SW 1271 (cell line): Measurements from ENCODE around the gene RIPK1.
"Not testable (repeated sequence)": the region's sequence is repeated elsewhere in the genome, so short reads cannot be mapped to it uniquely, and the experiment has no call there.

ENCODE experiments used
- DNase-seq, 2 experiments: peaks; one replicate each; lab custom pipeline; 2025; lab: John Stamatoyannopoulos, UW

RIPK1 gene

DNA sequence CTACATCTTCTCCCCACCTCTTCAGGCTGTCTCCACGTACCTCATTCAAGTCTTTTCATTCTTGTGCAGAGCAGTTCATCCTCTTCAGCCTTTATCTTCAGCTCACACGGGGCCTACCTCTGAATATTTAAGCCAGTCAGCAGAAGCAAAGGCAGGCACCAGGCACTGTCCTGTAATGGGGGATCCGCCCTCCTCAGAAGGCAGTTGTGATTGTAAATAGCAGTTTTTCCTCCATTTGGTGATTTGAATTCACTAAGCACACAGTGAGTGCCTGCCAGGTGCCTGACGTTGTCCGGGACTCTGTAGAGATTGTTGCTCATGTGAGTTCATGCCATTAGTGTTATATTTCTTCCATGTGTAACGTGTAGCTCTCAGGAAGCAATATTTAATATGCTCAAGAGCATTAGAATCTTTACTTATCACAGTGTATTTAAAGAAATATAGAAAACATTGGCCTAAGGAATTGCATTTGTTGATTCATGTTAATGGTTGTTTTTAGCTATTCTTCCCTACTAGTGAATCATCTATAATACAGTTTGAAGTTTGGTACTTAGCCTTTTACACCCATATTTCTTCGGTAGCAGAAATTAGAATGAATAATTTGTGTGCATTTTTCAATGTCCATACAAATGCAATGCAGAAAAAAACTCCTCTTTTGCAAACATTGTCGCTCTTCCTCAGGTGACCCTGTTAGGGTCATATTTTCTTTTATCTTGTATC, 68.2 kb downstream of the RIPK1 start:
- no peak for DNase-seq

DNA sequence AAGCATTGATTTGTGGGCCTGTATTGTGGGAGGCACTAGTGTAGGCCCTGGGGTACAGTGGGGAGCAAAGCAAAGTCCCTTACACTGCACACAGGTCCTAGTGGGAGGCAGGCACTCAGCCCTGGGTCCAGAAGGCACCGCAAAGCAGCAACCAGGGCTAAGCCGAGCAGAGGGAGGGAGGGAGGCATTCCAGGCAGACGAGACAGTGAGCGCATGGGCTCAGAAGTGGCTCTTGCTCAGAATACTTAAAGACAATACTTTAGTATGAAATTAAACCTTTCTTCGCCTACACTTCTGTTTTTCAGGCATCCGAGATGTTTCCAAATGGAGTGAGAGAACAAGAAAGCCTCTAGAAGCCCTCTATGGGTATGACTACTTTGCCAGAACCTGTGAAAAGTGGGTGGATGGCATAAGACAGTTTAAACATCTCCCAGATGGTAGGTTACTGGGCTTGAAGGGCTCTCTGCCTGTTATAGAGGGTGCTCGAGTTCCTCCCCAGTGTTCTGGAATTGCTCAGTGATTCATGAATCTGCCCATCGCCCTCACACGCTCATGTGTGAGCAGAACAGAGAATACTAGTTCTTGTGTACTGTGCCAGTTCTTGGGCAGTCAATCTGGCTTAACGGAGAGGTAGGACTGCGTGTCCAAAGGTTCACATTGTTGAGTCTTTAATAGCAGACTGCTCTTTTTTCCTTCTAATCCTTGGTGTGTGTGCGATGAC, 68.9 kb downstream of the RIPK1 start:
- no peak for DNase-seq

DNA sequence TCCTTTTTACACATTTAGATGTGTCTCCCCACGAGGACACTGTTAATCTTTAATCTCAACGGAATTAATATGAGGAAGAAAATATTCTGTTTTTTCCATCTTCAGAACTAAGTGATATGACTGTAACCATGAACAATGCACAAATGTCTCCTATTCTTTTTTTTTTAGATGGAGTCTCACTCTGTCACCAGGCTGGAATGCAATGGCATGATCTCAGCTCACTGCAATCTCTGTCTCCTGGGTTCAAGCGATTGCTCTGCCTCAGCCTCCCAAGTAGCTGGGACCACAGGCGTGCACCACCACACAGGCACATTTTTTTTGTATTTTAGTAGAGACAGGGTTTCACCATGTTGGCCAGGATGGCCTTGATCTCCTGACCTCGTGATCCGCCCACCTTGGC, 69.6 kb downstream of the RIPK1 start:
- DNase-seq, result not testable (repeated sequence)

DNA sequence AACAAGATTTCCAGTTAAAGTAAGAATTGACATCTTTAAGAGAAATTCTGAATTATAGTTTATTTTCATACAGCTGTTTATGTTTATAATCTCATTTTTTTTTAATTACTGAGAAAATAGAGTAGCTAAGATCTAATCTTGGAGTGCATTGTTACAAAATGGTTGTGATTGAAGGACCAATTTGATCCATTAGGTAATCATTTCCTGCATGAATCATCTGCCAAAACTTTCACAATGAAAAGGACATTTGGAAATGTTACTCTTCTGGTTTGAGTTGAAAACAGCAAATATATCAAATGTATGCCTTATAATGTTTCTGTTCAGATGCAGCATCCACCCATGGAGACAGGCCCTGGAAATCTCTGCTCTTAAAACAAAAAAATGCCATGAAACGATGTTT, 70.0 kb downstream of the RIPK1 start:
- DNase-seq, result no peak

DNA sequence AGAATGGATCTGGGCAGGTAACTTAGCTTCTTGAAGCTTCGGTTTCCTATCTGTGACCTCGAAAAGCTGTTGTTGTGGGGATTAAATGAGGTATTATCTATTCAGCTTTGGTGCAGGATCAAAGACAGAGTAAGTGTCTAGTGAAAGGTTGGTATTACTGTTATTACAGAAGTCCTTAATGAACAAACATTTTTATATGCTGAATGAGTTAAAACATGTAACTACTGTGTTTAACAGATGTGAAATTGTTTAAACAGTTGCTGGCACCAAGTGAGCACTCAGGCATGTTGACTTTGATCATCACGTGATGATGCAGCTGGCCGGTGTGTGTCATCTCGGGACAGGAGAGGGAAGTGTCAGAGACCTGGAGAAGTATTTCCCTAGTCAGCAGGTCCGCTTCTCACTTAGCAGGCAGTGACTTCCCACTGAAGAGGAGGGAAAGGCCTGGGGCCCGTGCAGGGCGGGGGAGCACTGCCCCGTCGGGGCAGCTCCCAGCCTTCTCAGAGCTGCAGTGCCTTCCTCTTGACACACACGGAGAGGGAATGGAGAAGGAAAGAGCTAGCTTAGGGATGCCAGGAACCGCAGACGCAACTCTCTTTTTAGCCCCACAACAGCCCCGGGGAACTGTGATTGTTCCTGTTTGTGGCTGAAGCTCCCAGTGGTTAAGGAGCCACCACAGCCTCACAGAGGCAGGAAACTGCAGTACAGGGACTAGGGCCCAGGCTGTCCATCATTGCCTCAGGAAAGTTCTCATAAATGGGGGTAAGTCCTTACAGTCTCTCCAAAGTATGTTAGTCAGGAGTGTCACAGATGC, 71.0 kb downstream of the RIPK1 start:
- DNase-seq, result no peak

DNA sequence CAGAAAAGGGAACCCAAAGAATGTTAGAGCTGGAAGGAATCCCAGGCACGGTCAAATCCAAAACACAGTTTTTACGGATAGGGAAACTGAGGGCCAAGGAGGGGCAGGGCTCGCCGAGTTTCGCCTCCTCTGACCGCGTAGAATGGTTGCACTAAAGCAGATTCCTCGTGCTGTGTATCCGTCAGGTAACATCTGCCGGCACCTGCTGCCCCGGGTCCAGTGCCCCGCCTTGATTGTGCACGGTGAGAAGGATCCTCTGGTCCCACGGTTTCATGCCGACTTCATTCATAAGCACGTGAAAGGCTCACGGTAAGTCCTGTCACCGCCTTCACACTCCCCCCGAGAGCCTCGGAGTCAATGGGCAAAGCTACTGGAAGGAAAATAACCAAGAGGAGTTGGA, 71.9 kb downstream of the RIPK1 start:
- no peak for DNase-seq

DNA sequence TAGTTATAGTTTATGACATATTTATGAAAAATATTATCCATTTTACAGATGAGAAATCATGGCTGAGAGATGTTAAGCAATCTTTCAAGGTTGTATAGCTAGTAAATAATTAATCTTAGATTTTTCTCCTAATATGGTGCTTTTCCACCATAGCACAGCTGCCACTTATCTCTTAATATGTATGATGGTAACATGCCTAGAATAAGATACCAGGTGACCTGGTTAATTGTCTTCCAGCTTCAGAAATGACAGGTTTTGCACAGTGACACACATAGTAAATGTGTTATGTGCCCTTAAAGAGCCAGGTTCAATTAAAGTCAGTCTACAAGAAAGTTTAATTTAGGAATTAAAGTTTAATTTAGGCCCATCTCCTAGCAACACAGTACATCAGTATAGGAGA, 74.2 kb downstream of the RIPK1 start:
- DNase-seq, result no peak

DNA sequence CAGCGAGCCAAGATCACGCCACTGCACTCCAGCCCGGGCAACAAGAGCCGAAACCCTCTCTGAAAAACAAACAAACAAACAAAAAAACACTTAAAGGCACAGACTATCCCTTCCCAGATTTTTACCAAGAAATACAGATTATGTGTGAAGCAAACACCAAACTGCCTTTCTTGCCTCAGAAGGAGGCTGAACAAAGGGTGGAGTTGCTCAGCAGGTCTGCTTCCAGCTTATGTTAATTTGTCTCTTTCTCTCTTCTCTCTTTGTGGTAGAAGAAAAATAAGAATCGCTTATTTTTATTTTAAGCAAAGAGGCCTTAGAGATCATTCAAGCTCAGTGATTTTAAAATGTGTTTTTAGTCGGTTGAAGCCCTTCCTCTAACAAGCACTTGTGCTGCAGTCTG, 74.9 kb downstream of the RIPK1 start:
- no peak for DNase-seq

DNA sequence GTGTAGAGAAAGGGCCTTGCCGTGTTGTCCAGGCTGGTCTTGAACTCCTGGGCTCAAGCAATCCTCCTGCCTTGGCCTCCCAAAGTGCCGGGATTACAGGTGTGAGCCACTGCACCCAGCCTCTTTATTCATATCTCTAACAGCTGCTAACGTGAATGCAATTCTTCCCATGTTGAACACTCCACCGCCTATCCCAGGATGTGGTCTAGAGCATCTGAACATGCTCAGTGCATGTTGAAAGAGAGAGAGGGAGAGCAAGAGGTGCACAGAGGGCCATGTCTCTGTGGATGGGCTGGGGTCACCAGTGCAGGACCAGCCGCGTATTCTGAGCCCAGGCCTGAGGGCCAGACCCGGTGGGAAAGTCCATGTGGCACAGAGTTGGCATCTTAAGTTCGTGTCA, 76.3 kb downstream of the RIPK1 start:
- DNase-seq, result no peak

DNA sequence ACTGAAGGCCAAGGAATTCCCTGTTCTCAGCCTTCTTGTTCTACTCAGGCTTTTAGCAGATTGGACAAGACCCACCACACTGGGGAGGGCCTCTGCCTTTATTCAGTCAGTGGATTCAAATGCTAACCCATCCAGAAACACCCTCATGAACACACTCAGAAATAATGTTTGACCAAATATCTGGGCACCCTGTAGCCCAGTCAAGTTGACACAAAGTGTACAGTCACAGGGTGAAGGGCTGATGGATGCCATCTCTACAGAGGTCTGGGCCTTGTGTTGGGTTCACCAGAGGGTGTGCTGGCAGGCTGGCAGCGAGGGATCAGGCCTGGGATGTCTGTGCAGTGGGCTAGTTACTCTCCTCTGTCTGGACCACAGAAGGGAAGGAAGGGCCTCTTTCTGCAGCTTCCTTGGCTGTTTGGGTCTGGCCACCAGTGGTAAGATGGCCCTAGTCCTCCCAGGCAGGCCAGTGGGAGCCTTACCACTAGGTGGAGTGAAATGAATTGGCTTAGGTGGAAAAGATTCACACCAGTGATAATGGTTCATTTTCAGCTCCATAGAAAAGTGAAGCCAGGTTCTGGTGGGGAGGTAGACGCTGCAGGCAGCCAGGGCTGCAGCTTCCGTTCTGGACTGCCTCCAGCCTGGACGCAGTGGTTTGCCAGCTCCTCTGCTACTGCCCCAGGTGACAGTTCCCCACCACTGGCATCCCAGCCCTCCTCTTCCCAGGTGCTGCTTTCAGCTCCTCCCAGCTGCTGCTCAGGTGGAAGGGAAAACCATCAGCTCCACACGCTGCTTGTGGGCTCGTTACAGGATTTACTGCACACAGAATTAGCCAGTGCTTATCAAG, 79.8 kb downstream of the RIPK1 start:
- DNase-seq, result no peak

DNA sequence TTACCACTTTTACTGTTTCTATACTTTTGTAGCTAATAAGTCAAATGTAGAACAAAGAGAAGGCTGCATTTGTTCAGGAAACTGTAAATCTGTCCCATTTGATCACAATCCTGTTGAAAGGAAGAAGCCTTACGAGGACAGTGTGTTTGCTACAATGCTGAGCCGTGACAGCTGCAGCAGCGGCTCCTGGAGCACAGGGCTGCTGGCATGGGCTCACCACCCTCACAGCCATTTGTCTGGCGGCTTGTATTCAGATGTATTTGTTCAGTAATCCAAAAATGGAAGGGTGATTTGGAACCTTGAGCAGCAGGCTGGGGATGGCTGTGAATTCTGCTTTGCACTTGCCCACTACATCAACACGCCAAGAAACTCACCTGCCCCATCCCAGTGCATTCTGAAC, 83.4 kb downstream of the RIPK1 start:
- no peak for DNase-seq

DNA sequence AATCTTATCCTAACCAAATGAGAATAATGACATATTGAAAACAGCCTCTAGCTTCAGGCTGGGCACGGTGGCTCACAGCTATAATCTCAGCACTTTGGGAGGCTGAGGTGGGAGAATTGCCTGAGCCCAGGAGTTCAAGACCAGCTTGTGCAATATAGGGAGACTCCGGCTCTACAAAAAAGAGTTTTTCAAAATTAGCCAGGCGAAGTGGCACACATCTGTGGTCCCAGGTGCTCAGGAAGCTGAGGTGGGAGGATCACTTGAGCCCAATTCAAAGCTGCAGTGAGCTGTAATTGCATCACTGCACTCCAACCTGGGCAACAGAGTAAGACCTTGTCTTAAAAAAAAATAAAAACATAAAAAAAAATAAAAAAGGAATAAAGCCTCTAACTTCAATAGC, 84.4 kb downstream of the RIPK1 start:
- DNase-seq, result no peak

DNA sequence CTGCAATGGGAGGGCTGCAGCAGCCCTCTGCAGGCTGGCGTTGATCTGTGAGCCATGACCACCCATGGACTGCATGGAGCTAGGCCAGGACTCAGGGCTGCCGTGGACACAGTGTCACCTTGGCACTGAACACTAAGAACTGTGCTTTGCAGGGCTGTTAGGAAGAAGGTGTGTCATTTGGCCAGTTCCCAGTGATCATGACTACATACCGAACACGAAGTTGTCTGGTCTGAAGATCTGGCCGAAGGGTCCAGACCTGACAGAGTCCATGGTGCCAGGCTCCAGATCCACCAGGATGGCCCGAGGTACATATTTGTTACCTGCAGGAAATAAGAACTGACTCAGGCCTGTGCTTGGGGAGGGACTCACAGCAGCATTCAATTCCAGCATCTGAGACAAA, 87.1 kb downstream of the RIPK1 start:
- DNase-seq, result not testable (repeated sequence)

DNA sequence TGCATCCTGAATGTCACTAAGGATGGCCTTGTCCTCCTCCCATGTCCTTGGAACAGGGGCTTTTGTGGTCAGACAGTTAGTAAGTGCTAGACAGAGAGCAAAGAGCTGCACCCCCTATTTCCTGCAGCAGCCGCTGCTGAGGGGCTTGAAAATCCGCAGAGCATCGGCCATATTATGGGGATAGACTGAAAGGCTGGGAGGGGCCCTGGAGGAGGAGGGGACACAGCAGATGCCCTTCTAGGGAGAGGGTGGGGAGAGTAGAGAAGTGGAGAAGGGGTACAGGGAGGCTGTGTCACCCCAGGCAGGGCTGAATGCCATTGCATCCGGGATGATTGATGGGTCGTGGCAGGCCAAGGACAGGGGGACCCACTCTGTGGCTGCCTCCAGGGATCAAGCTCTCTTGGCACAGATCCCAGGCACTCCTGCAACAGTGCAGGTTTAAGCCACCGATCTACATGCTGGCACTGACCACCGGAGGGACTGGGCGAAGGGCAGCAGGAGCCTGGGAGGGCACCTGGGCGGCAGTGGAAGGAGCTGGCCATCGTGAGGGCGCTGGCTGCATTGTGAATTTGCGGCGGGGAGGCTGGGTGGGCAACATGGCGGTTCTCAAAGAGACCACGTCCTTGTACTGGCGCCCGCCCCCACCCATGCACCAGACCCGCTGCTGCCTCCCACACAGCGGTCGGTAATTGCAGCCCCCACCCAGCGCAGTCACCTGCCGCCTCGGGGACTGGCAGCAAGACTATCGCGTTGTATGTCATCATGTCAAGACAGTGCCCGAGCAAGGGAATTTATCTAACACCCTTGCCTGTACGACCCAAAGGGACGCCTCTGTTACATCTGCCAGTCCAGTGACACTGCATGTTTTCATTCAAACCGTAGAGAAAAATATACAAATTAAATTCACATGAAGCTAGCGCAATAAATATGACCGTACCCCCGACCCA, 88.2 kb downstream of the RIPK1 start:
- not testable (repeated sequence) for DNase-seq

DNA sequence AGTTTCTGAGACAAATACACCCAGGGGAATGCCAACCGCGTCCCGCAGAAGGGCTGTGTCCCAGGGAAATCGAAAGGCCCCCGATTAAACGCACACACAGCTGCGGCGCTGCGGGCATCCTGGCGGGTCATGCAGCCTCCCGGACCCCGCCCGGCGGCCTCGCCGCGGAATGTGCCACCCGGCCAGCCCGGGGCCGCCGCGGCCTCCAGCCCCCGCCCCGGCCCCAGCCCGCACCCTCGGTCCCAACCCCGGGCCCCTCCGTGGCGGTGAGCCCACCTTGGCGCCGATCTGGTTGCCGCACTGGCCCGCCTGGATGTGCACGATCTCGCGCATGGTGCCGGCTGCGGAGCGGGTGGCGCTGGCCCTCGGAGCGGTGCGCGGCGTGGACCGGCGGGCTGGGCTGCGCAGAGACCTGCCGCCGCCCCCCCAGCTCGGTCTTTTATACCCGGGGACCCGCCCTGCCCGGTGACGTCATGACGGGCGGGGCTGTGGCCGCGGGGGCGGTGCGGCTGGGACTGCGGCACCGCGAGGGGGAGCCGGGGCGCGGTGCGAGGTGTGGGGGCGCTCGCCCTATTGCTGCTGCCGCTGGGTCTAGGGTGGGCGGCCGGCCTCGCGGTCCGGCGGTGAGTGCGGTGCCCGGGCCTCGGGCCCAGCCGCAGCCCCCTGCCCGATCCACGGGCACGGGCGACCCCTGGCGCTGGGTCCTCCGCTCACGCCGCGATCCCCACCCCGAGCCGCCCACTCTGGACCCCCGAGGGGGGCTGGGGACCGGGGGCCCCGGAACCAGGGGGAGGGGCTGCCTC, 89.0 kb downstream of the RIPK1 start, which contains the start of gene TUBB2A:
TSS of gene TUBB2A (minus strand) at position 414 of the 803 bp plus-strand sequence. CDS start at position 333, 81 bp downstream.
- DNase-seq, result peak; percentile 35 to 65

DNA sequence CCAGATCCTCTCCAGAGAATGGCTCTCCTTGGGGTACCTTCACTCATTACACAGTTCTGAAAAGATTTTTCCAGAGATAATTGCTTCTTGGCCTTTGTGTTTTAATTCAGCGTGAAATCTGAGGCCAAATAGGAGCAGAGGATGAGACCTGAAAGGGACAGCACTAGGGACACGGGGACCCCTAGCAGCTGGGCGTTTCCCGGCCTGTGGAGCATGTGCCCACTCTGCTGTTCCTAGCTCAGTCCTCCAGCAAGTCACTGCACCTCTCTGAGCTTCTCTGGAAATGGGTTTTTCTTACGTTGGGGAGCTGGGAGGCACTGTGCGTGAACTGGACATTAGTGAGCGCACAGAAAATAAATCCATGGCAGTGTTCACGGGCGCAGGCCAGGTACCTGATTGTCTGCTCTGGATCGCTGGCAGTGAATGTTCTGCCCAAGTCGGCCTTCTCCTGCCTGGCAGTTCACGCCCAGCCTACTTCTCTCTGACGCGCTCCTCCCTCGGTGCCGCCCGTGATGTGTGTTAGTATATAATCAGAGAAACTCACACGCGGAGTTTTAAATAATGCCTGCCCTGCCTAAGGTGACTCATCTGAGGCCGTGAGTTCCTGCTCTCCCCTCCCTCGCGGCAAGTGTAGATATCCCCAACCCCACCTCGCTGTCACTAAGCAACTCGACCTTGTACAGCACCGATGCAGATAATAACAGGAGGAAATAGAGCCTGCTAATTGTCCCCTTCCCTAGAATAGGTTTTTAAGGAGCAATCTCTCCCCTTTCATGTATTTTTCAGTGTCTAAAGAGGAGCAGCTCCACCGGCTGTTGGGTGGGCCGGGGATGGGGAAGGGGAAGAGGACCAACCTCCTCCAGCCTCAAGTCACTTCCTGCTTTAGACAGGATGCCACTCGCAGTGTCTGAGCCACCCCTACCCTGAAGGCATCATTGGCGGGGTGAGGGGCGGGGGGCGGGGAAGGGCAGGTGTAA, 91.8 kb downstream of the RIPK1 start:
- DNase-seq, result no peak

DNA sequence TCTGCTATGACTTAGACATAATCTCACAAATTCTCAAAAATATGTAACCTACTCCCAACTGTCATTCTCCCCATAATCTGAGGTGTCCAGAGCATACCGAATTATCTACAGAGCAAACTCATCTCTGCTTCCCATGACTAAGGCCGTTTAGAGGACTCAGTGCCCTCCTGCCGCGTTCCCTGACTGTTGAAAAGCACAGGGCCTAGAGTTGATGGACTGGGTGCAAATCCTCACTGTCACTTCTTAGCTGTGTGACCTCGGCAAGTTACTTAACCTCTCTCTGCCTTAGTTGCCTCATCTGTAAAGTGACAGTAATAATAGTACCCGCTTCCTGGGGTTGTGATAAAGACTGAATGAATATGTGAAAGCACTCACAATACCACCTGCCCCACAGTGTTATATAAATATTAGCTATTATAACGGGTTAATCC, 93.8 kb downstream of the RIPK1 start:
- DNase-seq, result no peak

DNA sequence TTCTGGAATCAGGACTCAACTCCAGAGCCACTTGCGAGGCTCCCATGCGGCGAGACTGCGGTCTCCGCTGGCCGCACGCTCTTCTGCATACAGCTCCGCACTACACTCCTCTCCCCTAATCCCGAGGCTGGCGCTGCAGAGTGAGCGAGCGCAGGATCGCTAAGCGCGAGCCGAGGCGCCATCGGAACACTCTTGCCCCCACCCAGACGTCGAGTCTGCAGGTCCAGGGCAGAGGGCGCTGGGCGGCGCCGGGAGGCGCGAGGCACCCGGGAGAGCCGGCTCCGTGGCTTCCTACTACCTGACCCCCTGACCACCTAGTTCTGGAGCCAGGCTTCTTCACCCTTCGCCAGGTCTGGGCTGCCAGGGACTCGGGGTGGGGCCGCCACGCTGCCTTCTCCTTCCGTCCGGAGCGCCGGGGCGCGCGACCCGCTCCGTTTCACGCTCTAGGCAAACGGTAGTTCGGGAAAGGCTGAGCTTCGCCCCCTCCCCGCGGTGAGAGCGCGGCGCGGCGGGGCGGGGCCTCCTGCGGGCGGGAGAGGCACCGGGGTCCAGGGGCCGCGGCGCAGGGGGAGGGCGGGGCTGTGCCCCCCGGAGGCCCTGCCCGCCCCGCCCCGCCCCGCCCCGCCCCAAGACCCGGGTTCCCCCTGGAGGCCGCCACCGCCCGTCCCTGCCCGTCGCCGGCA, 94.4 kb downstream of the RIPK1 start:
- peak; percentile 53 to 82 for DNase-seq
